ENCODE data around the gene CELA3A.

GRCh38 chr1:22021061-22021460 is 19.6 kb downstream of the CELA3A start:
- TF ChIP-seq, protein P1, sequence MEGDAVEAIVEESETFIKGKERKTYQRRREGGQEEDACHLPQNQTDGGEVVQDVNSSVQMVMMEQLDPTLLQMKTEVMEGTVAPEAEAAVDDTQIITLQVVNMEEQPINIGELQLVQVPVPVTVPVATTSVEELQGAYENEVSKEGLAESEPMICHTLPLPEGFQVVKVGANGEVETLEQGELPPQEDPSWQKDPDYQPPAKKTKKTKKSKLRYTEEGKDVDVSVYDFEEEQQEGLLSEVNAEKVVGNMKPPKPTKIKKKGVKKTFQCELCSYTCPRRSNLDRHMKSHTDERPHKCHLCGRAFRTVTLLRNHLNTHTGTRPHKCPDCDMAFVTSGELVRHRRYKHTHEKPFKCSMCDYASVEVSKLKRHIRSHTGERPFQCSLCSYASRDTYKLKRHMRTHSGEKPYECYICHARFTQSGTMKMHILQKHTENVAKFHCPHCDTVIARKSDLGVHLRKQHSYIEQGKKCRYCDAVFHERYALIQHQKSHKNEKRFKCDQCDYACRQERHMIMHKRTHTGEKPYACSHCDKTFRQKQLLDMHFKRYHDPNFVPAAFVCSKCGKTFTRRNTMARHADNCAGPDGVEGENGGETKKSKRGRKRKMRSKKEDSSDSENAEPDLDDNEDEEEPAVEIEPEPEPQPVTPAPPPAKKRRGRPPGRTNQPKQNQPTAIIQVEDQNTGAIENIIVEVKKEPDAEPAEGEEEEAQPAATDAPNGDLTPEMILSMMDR (conservative IDR thresholded peaks at IDR 0.05; ENCODE audit: low read length), result no peak
- no peak for TF ChIP-seq EZH2phosphoT487 (IDR thresholded peaks at IDR 0.05; ENCODE audit: borderline replicate concordance, low read depth, low read length)
